ENCODE results near the gene ITGA1.
"Not testable (repeated sequence)": the region's sequence is repeated elsewhere in the genome, so short reads cannot be mapped to it uniquely, and the experiment has no call there.

Gene ITGA1

DNA sequence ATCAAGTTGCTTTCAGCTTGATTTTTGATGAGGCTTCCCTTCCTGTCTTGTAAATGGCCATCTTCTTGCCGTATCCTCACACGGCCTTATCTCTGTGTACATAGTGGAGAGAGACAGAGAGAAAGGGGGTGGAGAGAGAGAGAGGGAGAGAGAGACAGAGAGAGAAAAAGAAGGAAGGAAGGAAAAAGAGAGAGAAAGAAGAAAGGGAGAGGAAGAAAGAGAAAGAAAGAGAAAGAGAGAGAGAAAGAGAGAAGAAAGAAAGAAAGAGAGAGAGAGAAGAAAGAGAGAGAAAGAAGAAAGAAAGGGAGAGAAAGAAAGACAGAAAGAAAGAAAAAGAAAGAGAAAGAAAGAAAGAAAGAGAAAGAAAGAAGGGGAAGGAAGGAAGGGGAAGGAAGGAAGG is 46.6 kb downstream of the ITGA1 start:
- no peak for DNase-seq

DNA sequence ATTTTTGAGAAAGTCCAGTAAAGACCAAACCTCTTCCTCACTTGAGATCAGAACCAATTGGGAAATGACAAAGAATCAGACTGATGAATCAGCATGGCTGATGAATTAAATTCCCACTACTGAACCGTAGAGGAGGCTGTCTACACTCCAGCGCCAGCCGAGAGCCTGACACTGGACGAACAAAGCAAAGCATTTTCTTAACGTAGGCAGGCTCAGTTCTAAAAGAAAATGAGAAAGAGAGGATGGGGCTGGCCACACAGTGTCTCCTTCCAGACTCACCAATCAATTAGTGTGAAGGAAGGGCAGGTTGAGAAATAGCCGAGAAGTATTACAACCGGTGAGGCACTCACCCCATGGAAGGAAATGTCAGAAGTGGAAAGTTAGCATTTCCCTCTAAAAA is 49.4 kb downstream of the ITGA1 start:
- DNase-seq: no peak

DNA sequence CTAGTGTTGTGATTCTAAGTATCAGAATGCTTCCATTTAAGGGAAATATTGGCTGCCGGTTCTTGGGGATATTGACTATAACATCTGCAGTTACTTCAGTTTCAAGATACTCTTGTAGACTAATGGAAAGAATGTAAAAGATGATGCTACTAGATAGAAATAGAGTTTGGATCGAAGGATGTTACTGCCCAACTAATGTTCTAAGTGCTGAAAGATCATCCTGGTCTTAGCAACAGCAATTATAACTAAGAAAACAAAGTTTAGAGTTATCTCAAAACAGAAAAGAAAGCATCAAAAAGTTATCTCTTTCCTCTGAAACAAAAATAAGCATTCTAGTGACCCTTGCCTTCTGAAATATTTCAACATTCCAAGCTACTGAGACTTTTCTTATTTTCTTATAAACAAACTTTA is 49.9 kb downstream of the ITGA1 start:
- DNase-seq: no peak

DNA sequence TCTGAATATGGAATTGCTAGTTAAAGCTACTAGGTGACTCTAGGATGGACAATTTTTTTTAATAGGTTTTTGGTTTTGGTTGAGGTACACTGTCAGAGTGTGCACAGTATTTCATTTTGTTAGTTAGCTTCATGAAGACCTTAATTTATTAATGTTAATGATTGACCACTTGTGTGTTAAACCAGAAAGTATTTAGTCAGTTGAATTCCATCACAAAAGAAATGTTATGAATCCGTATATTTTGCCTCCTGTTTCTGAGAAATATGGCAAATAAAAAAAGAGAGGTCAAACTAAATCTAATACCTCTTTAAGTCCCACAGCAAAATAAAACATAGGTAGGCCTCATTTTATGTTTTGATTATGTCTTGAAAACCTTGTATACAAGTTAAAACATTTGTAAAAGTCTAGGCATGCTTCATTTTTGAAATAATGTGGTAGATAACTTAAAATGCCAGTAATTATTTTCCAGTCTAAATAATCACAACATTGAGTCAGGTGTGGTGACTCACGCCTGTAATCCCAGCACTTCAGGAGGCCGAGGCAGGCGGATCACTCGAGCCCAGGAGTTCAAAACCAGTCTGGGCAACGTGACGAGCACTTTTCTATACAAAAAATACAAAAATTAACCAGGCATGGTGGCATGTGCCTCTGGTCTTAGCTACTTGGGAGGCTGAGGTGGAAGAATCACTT is 50.8 kb downstream of the ITGA1 start:
- DNase-seq: no peak

DNA sequence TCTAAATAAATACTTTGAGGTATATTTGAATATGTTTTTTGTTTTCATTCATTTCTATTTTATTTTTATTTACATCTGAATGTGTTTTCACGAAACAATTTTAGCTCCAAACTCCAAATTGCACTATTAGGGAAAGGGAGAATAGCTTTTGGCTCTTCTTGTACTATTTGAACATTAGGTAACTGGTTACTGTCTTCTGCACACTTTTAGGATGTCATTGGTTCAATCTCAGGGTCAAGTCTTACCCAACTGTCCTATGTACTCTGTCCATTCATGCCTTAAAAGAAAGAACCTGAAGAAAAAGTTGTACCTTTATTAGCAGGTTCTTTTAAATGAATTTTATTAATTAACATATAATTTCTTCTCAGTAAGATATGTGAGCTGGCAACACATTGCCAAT is 51.6 kb downstream of the ITGA1 start:
- DNase-seq: no peak

DNA sequence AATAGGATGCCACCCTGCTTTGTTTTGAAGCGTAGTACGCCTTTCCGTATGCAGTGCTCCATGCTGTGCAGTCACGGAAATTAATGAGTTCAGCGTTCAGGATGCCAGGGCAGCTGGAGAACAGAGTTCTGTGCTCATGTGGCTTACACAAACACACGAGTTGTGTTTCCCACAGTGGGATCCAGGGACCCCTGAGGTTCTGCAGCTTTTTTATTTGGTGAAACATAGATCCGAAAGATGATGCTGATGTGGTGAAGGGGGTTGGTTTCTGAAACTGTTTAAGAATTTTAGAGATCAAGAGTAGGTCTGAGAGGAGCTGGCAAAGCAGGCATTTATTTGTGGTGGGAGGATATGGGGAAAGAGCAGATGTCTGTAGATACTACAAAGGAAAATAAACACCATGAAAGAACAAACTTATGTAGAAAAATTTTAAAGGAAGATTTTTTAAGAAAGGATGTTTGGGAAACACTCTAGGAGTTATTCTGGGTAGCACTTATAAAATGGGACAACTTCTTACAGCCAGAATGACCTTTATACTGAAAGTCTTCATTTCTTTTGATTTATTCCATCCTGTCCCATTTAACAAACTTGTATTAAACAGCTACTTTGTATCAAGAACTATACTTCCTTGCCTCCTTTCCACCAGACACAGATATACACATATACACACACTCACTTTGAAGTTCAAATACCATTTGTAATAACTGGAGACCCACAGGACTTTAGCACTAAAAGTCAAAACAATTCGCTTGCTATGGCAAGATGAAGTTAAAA is 52.7 kb downstream of the ITGA1 start:
- DNase-seq: no peak

DNA sequence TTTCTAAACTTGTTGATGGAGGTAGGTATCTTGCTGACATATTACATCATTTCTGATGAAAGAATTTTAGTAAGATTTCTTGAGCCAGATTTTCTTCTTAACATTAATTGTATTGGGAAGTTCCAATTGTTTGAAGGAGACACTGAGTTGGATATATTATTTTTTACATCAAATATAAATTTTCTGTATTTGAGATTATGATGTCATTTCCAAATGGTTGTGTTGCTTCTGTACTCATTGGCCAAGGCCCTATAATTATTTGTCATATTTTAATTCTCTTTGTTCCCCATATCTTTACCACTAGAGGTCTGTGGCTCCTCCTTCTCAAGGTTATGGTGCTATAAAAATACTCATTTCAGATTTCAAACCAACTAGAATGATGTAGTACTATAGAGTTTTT is 53.4 kb downstream of the ITGA1 start:
- DNase-seq: no peak

DNA sequence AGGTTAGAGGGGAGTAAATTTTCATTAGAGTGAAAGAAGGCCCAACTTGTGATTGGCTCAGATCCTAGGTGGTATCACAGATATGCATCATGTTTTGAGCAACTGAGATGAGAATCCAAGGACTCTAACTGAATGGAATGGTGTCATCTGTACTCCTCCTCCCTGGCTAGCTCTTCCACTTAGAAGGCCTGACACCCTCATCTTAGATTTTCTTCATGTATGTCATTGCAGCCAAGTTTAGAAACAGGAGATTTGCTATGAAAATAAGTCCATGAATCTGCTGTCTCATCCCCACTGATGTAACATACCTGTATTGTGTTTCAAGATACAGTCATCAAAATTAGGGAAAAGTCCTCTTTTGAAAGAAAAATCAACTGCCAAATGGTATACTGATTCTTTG is 54.4 kb downstream of the ITGA1 start:
- DNase-seq: no peak

DNA sequence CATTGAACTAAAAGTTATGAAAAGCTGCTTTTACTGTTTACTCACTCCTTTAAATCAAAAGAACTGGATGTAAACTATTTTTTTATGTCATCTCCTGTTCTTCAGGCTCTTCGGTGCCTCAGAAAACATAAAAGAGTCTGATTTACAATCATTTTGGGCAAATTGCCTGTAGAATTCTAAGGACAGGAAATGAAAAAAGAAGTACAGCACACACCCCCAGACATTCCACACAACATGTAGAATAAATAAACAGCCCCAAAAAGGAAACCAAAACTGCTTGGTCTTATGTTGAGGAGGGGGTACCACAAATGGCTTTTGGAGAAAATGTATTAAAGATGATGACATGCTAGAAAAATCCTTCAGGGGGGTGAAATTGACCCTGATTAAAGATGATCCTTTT is 57.2 kb downstream of the ITGA1 start:
- no peak for DNase-seq

DNA sequence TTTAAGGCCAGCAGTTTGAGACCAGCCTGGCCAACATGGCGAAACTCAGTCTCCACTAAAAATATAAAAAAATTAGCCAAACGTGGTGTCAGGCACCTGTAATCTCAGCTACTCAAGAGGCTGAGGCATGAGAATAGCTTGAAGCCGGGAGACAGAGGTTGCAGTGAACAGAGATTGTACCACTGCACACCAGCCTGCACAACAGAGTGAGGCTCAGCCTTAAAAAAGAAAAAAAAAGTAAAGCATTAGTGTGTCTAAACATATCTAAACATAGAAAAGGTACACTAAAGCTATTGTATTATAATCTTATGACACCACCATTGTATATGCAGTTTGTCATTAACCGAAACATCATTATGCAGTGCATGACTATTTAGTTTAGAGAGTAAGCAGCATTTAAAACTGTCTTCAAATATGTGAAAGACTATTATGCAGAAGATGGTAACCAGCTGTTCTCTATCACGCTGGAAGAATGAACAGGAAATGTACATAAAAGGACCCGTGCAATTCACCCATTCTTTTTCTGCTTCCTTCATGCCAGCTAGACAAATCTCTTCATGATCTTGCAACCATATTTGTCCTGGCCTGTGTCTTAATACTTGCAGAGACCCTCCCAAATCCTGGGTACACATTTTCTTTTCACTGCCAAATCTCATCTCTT is 58.6 kb downstream of the ITGA1 start:
- no peak for DNase-seq

DNA sequence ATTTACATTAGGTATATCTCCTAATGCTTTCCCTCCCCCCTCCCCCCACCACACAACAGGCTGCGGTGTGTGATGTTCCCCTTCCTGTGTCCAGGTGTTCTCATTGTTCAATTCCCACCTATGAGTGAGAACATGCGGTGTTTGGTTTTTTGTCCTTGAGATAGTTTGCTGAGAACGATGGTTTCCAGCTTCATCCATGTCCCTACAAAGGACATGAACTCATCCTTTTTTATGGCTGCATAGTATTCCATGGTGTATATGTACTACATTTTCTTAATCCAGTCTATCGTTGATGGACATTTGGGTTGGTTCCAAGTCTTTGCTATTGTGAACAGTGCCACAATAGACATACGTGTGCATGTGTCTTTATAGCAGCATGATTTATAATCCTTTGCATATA is 61.0 kb downstream of the ITGA1 start:
- DNase-seq: not testable (repeated sequence)

DNA sequence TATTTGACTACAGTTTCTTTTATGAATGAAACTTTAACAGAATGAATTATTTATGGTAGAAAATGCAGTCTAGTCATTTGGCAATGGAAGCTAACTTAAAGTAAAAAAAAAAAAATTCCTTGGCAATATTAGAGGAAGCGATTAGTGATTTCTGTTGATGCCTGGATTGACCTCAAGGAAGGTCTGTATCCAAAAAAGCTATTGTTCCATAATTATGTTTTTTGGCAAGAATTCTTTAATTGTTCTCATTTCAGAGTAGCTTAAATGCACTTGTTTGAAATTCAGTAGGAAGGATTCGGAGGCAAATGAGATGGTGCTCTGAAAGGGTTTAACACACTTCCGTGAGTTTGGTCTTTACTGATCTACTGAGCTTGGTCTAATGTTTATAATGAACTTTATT is 61.8 kb downstream of the ITGA1 start:
- no peak for DNase-seq

DNA sequence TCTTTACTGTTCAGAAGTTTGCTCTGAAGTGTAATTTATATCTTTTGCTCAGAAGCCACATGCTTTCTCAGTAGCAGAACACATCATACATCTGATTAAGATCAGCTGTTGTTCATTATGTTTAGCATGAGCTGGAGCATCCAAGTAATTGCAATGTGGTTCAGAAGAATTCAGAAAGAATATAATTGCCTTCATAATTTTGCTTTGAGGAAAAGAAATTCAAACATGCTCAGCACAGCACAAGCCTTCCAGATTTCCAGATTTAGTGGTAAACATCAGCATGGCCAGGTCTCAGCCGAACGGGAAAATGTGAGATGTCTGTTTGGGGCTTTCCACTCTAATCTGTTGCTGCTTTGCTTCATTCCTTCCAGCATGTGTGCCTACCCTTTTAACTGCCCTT is 65.9 kb downstream of the ITGA1 start:
- no peak for DNase-seq

DNA sequence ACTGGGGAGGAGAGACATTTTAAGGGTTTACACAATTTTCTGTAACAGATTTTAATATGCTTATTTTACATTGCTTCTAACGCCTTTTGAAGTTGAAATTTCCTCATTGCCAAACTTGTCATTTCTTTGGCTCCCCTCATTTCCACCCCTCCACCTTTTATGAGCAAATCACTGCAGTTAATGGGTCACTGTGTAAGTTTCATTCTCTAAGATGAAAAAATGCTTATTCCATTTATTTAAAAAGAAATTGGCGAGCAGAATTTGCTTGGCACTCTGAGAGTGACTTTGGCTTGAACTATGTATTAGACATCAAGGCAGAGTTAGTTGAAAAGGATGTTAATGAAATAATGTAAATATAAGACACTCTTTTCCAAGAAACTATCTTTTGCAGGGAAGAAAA is 66.6 kb downstream of the ITGA1 start:
- DNase-seq: no peak

DNA sequence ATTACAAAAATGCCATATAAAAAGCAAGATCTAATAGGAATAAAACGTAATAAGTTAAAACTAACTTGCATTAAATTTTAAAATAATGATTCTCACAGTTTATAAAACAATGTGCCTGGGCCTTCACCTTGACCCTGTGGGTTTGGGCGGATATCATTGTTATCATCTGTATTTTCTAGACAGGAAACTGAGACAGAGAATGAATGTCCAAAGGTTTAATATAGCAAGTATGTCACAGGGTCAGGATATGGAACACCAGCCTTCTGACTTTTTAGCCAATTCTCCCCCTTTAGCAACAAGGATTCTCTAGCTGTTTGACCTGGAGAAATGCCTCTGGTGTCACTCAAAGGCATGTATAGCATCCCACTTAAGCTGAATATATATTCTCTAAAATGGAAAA is 67.2 kb downstream of the ITGA1 start:
- DNase-seq: no peak

DNA sequence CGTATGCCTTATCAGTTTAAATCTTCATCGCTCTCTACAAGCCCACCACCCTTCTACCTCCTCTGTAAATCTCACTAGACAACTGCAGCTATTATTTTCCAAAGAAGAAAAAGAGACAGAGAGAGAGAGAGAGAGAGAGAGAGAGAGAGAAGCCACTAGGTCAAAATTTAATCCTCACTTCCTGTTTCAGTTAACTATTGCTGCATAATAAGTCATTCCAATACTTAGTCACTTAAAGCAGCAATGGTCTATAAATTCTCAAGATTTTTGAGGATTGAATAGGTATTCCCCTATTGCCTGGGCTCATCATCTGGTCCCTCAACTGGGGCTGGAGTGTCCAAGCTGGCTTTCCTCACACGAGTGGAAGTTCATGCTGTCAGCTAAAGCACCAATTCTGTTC is 68.8 kb downstream of the ITGA1 start:
- DNase-seq: no peak

DNA sequence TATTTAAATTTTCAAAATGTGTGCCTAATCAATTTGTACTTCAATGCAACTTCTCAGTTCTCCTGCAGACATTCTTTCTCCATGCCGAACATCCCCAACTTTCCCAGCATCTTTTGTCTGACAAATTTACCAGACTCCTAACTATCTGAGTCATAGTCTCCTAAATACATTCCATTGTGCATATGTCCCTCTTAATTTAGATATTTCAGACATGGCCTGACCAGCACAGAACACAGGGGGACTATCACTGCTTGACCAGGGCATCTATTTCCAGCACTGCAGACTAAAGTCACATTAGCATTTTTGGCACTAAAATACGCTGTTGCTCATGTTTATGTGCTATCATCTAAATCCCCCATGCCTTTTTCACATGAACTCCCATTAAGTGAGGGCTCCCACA is 71.9 kb downstream of the ITGA1 start:
- no peak for DNase-seq

DNA sequence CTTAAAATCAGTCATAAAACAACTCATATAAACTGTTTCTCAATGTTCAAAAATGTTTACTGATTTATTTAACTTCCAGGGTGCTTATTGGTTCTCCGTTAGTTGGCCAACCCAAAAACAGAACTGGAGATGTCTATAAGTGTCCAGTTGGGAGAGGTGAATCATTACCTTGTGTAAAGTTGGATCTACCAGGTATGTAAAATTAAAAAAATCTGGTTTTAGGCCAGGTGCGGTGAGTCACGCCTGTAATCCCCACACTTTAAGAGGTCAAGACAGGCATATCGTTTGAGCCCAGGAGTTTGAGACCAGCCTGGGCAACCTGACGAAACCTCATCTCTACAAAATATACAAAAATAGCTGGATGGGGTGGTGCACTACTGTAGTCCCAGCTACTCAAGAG is 73.7 kb downstream of the ITGA1 start:
- no peak for DNase-seq

DNA sequence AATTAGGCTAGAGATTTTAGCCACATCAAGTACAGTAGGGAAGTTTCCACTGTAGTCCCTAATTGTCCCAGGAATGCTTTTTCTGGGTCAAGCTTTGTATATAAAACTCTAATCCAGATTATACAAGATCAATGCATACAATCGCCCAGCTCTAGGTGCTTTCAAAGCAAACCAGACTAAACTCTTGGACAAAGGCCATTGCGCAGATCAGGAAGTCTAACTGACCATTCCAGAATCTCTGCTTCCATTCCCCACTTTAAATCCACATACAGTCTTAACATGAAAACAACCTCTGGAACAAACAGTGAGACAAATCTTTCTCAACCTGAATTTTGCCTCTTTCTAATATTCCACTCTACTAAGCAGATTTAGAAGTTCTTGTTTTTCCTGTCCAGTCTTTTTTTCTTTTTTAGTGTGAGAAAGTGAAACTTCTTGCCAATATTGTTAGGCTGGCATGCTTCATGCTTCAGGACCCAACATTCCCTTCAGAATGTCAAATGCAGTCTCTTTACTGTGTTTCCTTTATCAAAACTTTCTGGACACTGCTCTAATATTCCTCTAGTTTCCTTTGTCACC is 76.1 kb downstream of the ITGA1 start:
- no peak for DNase-seq

DNA sequence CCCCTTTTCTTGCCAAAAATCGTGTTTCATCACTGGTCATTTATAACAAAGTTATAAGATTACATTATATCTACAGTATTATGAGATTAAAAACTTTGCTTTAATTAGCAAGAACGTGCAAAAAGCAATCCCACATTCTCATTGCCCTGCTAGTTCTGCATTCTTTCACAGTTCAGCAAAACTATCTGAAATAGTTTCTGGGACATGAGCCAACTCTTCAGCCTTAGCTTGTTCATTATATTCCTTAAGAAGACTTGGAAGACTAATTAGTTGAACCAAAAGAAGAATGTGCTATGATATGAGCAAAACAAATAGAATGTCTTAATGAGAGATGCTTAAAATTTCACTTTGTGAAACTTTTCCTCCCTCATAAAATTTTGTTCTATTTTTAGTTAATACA is 76.7 kb downstream of the ITGA1 start:
- no peak for DNase-seq

DNA sequence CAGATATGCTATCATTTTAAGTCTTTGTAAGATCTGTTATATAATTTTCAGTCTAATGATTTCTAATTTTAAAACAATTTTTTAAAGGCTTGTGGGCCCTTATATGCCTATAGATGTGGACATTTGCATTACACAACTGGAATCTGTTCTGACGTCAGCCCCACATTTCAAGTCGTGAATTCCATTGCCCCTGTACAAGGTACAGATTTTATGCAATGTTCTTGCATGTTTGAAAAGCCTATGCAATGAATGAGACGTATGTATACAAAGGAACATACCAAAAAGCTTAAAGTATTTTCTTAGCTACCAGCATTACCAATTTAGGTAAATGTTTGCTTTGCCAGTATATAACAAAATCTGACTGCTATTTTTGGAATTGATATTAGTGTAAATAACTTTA is 77.2 kb downstream of the ITGA1 start:
- DNase-seq: no peak

DNA sequence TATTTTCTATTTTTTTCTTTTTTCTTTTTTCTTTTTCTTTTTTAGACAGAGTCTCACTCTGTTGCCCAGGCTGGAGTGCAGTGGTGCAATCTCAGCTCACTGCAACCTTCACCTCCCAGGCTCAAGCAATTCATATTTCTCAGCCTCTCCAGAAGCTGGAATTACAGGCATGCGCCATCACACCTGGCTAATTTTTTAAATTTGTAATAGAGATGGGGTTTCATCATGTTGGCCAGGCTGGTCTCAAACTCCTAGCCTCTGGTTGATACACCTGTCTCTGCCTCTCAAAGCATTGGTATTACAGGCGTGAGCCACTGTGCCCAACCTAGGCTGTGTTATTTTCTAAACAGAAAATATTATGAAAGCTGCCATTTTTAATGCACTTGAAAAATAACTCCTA is 78.3 kb downstream of the ITGA1 start:
- not testable (repeated sequence) for DNase-seq

DNA sequence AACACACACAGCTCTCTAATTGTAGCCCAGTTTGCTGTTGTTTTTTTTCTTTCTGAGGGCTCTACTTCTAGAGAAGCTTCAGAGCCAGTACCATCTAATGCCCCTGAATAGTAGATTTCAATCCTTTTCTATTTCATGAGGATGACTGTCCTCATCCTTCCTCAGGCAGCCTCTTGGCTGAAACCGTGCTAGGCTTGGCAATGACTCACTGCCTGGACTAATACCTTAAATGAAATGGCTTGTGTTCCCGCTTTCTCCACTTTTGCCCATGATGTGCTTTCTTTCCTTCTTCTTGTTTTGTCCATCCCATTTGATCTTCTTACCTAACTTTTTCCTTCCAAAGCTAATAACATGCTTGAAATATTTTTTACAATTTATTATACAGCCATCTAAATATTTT is 80.1 kb downstream of the ITGA1 start:
- no peak for DNase-seq

DNA sequence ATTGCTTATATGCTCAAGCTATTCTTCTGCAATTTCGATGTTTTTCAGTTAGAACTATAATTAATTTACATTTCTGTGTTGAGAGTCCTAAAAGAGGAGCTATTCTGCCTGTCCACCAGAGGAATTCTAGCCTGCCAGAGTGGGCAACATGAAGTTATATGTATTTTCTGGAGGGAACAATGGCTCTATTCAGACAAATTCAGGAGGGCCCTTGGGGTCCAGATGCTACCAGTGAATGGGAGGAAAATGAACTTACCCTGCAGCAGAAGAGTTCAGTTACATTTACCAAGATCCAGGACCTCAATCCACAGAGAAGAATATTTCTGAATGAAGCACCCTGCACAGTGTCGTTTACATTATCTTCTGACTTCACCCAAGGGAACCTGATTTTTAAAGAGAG is 80.7 kb downstream of the ITGA1 start:
- no peak for DNase-seq

Measured in activated CD4-positive, alpha-beta T cell treated with anti-CD3 and anti-CD28 coated beads, Interleukin-2, amount 50 U/mL, for 1 hour (primary cell).